Hepatocyte (in vitro differentiated cells): ENCODE measurements around the gene ZDHHC13.

Experiments
- CTCF ChIP-seq: fragments of 200-600 bp; sonication (generic); IDR thresholded peaks from 2 replicates; pipeline ENCODE4 v1.5.1; 2016; ENCODE audit warnings: antibody characterized with exemption, mild to moderate bottlenecking; ENCODE audit not compliant: poor library complexity
- EZH2 ChIP-seq: fragments of 200-600 bp; sonication (generic); IDR thresholded peaks from 2 replicates; pipeline ENCODE4 v1.6.1; 2016; ENCODE audit warnings: antibody characterized with exemption, mild to moderate bottlenecking, borderline replicate concordance
- EZH2phosphoT487 ChIP-seq: fragments of 200-600 bp; sonication (generic); IDR thresholded peaks from one replicate; pipeline ENCODE4 v1.6.1; 2018; ENCODE audit warnings: antibody characterized with exemption, mild to moderate bottlenecking, low read depth, moderate library complexity; ENCODE audit not compliant: unreplicated experiment, severe bottlenecking

- TF ChIP-seq CTCF (no peak), EZH2phosphoT487 (no peak), EZH2 (no peak)
Measured at GRCh38 chr11:19092342-19092741, 24.6 kb upstream of the ZDHHC13 start.
